GM19035 (cell line): ENCODE measurements around the gene TUBA1C.
"Not testable (repeated sequence)": the region's sequence is repeated elsewhere in the genome, so short reads cannot be mapped to it uniquely, and the experiment has no call there.

Experiments used
- ATAC-seq: cut with Tn5 transposase; IDR thresholded peaks from one replicate; pipeline ENCODE4 v1.9.1; 2021; ENCODE audit not compliant: unreplicated experiment

The TUBA1C gene

GRCh38 chr12:49282740-49283375 lies 18.0 kb downstream of the TUBA1C start:
- ATAC-seq = not testable (repeated sequence)

GRCh38 chr12:49283541-49284429 lies 18.9 kb downstream of the TUBA1C start:
- ATAC-seq = no peak

DNA sequence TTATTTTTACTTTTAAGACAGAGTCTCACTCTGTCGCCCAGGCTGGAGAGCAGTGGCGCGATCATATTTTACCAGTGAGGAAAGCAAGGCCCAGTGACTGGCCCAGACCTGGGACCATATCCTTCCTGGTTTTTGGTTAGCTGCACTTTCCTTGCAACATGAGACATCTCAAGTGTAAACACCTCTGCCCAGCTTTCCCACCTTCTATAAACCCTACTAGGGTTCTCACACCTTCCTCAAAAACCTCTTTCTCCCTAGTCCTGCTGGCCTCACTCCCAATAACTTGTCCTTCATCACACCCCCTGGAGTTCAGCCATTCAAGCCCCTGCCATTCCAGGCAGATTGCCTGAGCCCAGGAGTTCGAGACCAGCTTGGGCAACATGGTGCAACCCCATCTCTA lies 19.8 kb downstream of the TUBA1C start:
- ATAC-seq = no peak

DNA sequence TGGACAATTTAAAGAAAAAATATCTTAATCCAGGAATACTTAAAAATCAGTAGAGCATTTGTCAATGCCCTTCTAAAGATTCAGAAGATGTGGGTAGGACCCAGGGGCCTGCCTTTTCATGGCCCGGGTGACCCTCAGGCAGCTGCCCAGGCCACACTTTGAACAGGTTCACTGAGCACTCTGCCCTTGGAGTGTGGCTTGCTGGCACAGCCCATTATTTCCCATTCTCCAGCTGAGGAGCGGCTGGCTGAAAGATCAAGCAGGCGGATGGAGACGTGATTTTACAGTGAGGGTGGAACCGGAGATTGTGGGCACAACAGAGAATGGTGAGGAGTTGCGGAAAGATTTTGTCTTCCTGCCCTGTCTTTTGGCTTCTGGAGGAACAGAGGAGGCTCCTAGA lies 23.0 kb downstream of the TUBA1C start:
- ATAC-seq = no peak

- ATAC-seq = no peak
These were observed 23.6 kb downstream of the TUBA1C start for GRCh38 chr12:49288412-49288853.

GRCh38 chr12:49288922-49289555 lies 24.2 kb downstream of the TUBA1C start:
- ATAC-seq = no peak

DNA sequence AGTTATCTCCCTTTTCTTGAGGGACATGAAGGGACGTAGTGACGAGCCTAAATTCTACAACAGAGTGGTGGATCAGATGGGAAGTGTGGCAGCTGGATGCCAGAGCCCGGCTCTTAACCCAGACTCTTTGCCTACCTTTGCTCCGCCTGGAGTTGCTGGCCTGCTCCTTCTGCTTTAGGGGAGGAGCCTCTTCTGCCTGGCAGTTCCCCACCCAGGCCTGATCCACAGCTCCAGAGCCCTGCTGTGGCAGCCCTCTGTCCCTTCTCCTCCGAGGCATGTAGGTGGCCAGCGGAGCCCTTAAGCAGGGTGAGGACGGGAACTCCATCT lies 27.8 kb downstream of the TUBA1C start:
- ATAC-seq = no peak

DNA sequence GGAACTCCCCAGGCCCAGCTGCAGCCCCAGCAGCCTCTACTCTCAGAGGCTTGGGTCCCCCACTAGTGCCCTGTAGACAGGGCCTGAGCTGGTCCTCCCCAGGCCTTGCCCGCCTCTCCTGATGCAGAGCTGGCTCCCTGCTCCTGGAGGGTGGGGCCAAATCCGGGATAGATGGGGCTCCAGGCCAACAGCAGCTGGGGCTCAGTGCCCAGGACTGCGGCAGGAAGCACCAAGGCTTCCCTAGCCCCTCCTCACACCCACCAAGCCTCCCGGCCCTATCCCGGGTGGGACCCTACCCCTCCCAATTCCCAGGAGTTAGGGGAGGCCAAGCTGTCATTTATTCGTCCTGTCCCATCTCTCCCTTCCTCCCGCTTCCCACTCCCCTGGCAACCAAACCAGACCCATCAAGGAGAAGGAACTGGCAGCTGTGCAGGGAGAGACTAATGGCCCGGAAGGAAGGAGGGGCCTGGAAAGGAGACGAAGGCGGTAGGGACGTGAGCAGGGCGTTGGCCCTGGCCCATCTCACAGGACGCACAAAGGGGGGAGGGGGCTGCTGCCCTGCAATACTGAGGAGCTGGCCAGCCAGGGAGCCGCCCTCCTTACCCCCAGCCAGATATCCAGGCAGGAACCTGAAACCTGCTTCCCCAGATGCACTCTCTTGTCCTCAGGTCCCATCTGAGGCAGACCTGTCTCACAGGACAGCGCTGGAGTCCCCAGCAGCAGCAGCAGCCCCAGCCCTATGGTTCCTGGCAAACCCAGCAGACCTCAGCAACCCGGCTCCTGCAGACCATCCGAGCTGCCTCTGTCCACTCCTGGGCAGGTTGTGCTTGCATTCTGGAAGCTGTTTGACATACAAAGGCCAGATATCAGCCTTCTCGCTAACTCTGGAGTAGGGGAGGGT lies 28.4 kb downstream of the TUBA1C start:
- ATAC-seq = no peak

DNA sequence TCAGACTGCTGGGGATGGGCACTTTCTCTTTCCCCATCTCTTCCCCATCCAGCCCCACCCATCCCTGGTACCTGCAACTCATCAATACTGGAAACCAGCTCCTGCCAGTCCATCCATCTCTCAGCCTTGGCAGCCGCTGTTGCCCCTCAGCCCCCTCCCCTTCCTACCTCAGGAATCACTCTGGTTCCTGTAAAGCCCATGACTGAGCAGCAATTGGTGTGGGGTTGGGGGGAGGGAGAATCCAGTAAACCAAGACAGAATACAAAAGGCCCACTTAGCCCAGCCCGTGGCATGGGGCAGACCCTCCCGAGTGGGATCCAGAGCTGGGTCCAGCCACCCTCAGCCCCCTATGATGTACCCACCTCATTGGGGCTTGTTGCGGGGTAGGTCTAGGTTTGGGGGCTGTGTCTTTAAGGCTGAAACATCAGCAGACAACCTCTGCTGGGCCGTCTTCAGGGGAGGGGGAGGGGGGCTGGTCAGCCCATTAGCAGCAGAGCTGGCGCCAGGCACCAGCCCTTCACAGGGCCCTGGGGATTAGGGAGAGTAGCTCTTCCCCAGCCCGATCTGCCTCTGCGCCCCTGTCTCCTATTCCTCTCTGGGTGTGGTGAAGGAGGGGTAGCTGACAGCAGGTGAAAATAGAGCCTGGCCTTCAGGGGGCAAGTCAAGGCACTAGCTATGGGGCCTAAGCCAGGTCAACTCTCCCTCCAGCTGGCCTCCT lies 29.4 kb downstream of the TUBA1C start:
- ATAC-seq = no peak

GRCh38 chr12:49294804-49295081 lies 29.9 kb downstream of the TUBA1C start:
- no peak for ATAC-seq

- no peak for ATAC-seq
These were observed 30.4 kb downstream of the TUBA1C start, which contains the start of gene PRPH for GRCh38 chr12:49295082-49295936. Gene PRPH (plus strand): TSS chr12:49295147. CDS start chr12:49295201, 54 bp downstream.

GRCh38 chr12:49296034-49296835 lies 31.4 kb downstream of the TUBA1C start:
- no peak for ATAC-seq

GRCh38 chr12:49296836-49297694 lies 32.2 kb downstream of the TUBA1C start:
- no peak for ATAC-seq

DNA sequence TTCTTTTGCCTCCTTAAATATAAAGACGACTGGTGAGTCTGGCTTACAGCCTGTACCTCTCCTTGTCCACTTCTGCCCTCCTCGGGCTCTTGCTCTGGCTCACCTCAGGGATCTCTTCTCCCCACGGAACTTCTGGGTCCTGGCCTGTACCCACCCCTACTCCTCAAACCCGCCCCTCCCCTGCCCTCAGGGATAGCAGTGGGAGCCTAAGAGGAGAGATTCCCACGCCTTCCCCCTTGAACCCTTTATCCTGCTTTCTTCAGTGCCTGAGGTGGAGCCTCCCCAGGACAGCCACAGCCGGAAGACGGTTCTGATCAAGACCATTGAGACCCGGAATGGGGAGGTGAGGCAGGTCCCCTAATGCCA lies 32.8 kb downstream of the TUBA1C start:
- no peak for ATAC-seq

DNA sequence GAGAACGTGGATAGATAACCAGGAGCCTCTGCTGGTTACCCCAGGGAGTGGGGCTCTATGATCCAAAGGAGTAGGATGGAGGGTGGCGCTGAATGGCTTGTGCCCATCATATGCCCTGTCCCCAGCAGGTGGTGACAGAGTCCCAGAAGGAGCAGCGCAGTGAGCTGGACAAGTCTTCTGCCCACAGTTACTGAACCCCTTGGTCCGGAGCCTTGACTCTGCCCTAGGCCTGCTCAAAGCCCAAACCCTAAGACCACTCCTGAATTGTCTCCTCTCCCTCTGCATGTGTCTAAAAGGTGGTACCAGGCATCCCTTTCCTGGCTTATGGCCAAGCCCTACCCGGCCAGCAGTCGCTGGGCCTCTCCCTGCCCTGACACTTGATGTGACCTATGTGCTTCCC lies 33.3 kb downstream of the TUBA1C start:
- no peak for ATAC-seq

DNA sequence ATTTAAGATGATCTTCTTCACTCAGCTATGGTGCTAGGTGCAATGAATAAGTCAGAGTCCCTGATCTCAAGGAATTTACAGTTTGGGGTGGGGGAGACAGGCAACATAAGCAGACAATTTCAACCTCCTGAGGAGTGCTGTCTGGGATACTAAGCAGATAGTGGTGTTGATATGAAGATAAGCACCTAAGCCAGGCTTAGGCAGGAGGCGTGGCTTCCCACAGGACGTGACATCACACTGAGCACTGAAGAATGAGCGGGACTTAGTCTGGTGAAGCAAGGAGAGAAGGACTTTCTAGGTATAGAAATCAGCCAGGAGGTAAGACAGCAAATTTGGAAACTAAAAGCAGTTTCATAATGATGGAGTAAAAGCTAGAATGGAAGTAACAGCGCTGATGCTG lies 36.9 kb downstream of the TUBA1C start:
- ATAC-seq = no peak

- ATAC-seq = no peak
These were observed 39.3 kb downstream of the TUBA1C start for GRCh38 chr12:49304161-49304560.
